RWPE1 (cell line): ENCODE measurements around the gene SCAMP4.
A peak's percentile ranks its signal among the peaks of the same experiment; 100 is the strongest.

ENCODE experiments used
- CTCF ChIA-PET: fragments of 350-600 bp; sonication (Branson Sonifier 250); formaldehyde crosslinking; extraction: SDS; loops from one replicate; lab custom pipeline; 2021; lab: Yijun Ruan, JAX
- POLR2A ChIA-PET: fragments of 400-600 bp; formaldehyde crosslinking; extraction: SDS; loops from one replicate; lab custom pipeline; 2020; ENCODE audit warnings: antibody characterized with exemption; ENCODE audit not compliant: low non-redundant PET; lab: Yijun Ruan, JAX
- DNase-seq: peaks from one replicate; pipeline ENCODE4 v3.0.0; 2012; ENCODE audit warnings: low spot score
- H3K27ac ChIP-seq: fragments of 450-650 bp; 2 replicates; pipeline ENCODE4 v1.5.1; 2017
- TF ChIP-seq, protein P1 (sequence below): fragments of 450-650 bp; conservative IDR thresholded peaks from 2 replicates; pipeline ENCODE4 v1.5.1; 2017; ENCODE audit warnings: low read depth, mild to moderate bottlenecking

SCAMP4 gene

DNA sequence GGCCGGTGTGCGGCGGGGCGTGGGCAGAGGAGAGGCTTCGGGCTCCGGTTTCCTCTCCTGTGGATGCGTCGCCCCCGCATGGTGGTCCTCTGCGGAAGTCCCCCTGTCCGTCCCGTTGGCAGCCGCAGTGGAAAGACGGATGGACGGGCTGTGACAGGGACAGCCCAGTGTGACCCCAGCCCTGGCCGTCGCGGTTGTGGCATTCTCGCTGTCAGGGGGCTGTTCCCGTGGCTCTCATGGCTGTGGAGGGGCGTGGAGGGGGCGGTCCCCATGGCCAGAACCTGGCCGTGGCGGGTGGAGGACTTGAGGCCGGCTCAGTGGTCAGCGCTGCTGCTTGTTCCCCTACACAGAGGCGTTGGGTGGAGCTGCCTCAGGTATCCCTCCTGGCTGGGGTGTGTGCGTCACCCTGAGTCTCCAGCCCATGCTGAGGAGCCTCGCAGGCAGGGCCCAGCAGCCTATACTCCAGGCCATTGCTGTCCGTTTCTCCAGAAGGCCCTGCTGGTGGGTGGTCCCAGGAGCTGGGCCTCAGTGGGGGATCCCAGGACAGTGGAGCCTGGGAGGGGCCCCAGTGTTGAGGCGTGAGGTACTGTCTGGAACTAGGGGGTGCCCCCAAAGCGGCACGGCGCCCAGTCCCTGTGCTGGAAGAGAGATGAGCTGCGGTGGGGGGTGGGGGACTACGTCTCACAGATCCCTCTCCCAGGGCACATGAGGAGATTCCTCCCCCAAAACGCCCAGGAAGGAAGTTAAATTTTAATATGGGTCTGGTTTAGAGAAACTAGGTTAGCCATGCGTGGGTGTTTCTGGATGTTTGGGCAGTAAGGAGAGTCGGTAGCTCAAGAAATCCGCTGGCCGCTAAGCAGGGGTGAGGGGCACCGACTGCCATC is 56.0 kb downstream of the SCAMP4 start:
- 0 out of 2 replicates have a peak overlapping the region, but pooled peaks have one; percentile 1 for H3K27ac ChIP-seq
- no peak for DNase-seq
- TF ChIP-seq, protein P1, sequence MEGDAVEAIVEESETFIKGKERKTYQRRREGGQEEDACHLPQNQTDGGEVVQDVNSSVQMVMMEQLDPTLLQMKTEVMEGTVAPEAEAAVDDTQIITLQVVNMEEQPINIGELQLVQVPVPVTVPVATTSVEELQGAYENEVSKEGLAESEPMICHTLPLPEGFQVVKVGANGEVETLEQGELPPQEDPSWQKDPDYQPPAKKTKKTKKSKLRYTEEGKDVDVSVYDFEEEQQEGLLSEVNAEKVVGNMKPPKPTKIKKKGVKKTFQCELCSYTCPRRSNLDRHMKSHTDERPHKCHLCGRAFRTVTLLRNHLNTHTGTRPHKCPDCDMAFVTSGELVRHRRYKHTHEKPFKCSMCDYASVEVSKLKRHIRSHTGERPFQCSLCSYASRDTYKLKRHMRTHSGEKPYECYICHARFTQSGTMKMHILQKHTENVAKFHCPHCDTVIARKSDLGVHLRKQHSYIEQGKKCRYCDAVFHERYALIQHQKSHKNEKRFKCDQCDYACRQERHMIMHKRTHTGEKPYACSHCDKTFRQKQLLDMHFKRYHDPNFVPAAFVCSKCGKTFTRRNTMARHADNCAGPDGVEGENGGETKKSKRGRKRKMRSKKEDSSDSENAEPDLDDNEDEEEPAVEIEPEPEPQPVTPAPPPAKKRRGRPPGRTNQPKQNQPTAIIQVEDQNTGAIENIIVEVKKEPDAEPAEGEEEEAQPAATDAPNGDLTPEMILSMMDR = no peak
- ChIA-PET CTCF (interaction anchor here (0.6 kb wide), 1 partner anchor 31 kb away, joined by 3 read pairs; no protein-coding TSS in a partner anchor), POLR2A (no interaction called here)

DNA sequence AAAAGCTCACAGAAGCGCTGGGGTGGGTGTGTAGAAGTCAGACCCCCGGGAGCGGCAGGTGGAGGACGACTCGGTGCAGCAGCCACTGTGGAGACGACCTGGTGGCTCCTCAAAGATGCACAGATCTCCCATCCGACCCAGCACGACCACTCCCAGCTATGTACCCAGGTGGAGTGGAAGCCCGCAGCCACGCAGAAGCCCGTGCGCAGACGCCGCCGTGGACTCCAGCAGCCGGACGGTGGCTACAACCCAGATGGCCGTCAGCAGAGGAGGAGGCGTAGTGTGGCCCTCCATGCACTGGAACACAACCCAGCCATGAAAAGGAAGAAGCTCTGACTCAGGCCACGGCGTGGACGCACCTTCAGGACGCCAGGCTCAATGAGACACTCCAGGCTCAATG is 57.5 kb downstream of the SCAMP4 start:
- ChIA-PET CTCF (interaction anchor here (0.5 kb wide), 1 partner anchor 64 kb away, joined by 3 read pairs; no protein-coding TSS in a partner anchor), POLR2A (no interaction called here)
- no peak for DNase-seq
- no peak overlapping the region for H3K27ac ChIP-seq
- TF ChIP-seq, protein P1 = no peak

DNA sequence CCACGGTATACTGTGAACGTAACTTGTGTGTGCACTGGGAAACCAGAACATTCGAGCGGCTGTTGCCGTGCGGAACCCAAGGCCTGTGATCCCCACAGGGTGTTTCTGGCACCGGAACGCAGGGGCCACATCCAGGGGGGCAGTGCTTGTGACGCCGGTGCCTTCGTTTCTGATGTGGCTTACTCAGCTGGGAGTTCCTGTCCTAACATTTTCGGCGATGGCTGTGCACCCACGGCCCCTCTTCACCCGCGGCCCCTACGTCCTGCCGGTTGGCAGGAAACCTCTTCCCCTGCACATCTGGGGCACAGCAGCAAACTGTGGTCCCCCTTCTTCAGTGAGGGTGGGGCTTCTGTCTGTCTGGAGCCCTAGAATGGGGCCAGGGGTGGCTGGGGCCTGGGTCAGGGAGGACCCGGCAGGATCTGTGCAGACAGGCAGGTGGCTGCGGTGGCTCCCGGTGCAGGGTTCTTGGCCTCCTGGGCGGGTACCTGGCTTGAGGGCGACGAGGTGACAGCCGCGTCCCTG is 61.9 kb downstream of the SCAMP4 start:
- DNase-seq = no peak
- CTCF ChIA-PET = no interaction called here
- POLR2A ChIA-PET = no interaction called here
- TF ChIP-seq, protein P1 = no peak
- peak overlapping the region; percentile 22 for H3K27ac ChIP-seq

DNA sequence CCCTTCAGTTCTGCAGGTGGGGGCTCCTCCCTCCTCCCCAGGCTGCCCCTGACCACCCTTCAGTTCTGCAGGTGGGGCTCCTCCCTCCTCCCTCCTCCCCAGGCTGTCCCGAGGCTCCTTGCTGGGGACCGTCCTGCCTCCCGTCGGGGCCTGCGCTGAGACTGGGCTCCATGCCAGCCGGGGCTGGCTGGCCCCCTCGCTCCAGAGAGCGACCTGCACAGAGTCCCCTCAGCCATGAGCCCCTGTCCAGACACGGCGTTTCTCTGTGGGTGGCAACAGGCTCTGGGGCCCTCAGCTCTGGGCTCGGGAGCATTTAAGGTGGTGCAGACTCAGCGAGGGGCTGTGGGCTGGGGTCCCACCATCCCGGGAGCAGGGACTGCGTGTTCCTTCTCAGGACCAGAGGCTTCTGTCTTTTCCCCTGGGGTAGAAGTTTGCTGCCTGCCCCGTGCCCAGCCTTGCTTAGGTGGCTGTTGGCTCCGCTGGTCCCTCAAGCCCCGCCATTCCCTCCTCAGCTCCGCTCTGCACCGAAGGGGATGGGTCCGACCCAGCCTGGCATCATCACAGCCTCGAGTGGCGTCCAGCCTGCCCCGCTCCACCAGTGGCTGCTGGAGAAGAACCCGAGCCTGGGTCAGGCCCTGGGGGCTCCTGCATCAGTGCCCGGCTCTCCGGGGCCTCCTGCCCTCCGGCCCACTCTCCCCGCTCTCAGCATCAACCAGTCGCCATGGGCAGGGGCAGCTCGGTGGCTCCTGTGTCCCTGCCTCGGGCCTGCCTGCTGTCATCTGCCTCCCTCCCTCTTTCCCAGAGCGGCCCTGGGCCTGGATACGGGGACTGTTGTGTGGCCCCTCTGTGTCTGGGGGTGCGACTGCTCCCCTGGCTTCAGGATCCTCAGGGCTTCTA is 63.3 kb downstream of the SCAMP4 start:
- DNase-seq = no peak
- POLR2A ChIA-PET = no interaction called here
- TF ChIP-seq, protein P1 = no peak
- CTCF ChIA-PET = no interaction called here
- H3K27ac ChIP-seq = peak overlapping the region; percentile 79

DNA sequence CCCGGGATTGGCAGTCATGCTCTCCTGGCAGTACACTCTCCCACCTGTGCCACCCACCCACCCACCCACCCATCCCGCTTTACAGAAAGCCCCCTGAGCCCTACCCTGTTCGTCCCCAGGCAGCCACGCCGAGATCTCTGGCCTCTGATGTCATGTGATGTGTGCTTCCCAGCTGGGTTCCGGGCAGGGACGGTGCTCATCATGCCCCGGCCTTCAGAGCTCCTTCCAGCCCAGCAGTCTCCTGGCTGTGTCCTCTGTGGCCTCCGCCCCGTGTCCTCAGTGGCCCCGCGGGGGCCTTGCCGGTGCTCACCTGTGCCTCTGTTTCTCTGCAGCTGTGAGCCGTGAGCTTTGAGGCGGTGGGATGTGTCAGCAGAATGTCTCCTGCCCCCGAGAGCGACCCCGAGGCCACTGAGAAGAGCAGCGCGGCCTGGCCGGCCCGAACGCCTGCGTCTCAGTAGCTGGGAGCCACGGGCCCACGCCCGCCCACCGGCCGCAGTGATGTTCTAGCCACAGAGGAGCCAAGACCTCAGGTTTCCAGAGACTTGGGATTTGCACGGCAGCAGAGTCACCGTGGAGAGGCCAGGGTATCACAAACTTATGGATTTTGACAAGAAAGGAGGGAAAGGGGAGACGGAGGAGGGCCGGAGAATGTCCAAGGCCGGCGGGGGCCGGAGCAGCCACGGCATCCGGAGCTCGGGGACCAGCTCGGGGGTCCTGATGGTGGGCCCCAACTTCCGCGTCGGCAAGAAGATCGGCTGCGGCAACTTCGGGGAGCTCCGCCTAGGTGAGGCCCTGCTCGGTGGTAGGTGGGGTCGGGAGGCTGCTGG is 64.2 kb downstream of the SCAMP4 start:
- POLR2A ChIA-PET = no interaction called here
- peak overlapping the region; percentile 79 for H3K27ac ChIP-seq
- CTCF ChIA-PET = no interaction called here
- DNase-seq = no peak
- TF ChIP-seq, protein P1 = no peak
